ENCODE measurements around the gene CPEB1.
"Not testable (repeated sequence)": the region's sequence is repeated elsewhere in the genome, so short reads cannot be mapped to it uniquely, and the experiment has no call there.

The CPEB1 gene

DNA sequence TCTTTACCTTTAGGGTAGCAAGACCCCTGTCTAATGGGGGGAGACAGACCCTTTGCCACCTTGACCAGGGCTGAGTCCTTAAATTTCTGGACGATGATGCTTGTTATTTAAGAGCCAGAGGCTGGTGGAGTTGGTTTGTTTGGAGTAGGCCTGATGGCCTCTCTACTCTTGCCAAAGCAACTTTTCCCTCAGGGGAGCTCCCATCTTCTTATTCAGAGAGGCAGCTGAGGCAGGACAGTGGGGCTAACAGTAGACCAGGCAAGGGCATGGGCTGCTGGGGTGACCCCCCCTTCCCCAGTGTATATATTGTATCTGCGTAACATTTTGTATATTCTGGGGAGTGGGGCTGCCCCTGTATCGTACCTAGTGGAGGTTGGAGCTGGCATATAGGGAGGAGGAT is 117.2 kb downstream of the CPEB1 start:
- TF ChIP-seq GABPA (IDR thresholded peaks at IDR 0.05; ENCODE audit: low read depth) = no peak
- TF ChIP-seq SPI1 (IDR thresholded peaks at IDR 0.05; ENCODE audit: borderline replicate concordance, low read depth) = no peak
- TF ChIP-seq POLR2AphosphoS5 (IDR thresholded peaks at IDR 0.05; ENCODE audit: low read depth) = no peak
- TF ChIP-seq, protein P1, sequence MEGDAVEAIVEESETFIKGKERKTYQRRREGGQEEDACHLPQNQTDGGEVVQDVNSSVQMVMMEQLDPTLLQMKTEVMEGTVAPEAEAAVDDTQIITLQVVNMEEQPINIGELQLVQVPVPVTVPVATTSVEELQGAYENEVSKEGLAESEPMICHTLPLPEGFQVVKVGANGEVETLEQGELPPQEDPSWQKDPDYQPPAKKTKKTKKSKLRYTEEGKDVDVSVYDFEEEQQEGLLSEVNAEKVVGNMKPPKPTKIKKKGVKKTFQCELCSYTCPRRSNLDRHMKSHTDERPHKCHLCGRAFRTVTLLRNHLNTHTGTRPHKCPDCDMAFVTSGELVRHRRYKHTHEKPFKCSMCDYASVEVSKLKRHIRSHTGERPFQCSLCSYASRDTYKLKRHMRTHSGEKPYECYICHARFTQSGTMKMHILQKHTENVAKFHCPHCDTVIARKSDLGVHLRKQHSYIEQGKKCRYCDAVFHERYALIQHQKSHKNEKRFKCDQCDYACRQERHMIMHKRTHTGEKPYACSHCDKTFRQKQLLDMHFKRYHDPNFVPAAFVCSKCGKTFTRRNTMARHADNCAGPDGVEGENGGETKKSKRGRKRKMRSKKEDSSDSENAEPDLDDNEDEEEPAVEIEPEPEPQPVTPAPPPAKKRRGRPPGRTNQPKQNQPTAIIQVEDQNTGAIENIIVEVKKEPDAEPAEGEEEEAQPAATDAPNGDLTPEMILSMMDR (IDR thresholded peaks at IDR 0.05; ENCODE audit: insufficient read depth, low read length) = no peak
- no peak for TF ChIP-seq REST (IDR thresholded peaks at IDR 0.05; ENCODE audit: insufficient replicate concordance, low read depth)
- Histone ChIP-seq H3K27me3 (ENCODE audit: insufficient read depth, poor library complexity, severe bottlenecking) (no peaks in the 10 kb centered on the region), H3K27ac (replicated peaks) (no peak overlapping the region), H3K4me3 (replicated peaks; ENCODE audit: insufficient read depth, low read length) (no peak overlapping the region)
- no peak for DNase-seq (ENCODE audit: low read depth in 1 of 2, low spot score in 1 of 2)

DNA sequence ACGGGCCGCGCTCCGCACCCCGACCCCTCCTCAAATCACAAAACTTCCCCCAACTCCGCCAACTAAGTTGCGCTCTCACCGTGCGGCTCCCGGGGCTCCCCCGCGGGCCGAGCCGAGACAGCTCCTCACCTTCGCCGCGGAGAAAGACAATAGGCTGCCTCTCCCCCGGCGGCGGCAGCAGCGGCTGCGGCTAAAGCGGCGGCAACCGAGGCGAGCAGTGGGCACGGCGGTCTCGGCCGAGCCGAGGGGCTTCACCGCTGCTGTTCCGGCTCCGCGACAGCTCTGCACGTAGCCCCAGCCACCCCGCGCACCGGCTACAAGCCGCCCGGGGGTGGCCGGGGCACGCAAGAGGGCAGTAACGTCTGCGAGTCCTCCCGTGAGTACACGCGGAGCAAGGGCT is 133.6 kb downstream of the CPEB1 start:
- not testable (repeated sequence) for DNase-seq (ENCODE audit: low read depth in 1 of 2, low spot score in 1 of 2); H3K27ac ChIP-seq (replicated peaks); H3K27me3 ChIP-seq (ENCODE audit: insufficient read depth, poor library complexity, severe bottlenecking); H3K4me3 ChIP-seq (replicated peaks; ENCODE audit: insufficient read depth, low read length)

DNA sequence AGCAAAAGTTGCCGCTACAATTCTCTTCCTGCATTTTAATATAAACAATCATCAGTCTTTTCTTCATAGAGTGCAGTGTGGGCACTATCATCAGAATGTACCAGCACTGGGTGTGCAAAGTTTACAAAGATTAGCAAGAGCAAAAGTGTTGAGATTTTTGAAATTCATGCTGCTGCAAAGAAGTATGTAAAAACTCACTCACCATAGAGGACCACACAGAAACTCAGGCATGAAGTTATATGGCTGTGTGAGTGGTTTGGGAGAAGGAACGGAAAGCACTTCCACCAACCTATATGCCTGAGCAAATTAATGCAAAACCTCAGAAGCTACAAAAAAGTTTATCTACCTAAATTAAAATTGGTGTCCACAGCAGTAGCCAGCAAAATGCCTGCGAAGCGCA is 139.5 kb downstream of the CPEB1 start:
- not testable (repeated sequence) for H3K27ac ChIP-seq (replicated peaks); H3K27me3 ChIP-seq (ENCODE audit: insufficient read depth, poor library complexity, severe bottlenecking); H3K4me3 ChIP-seq (replicated peaks; ENCODE audit: insufficient read depth, low read length); DNase-seq (ENCODE audit: low read depth in 1 of 2, low spot score in 1 of 2)

GRCh38 chr15:82507087-82507486 is 140.1 kb downstream of the CPEB1 start:
- not testable (repeated sequence) for H3K27me3 ChIP-seq (ENCODE audit: insufficient read depth, poor library complexity, severe bottlenecking); H3K4me3 ChIP-seq (replicated peaks; ENCODE audit: insufficient read depth, low read length); H3K27ac ChIP-seq (replicated peaks); DNase-seq (ENCODE audit: low read depth in 1 of 2, low spot score in 1 of 2)

- not testable (repeated sequence) for H3K27me3 ChIP-seq (ENCODE audit: insufficient read depth, poor library complexity, severe bottlenecking); H3K4me3 ChIP-seq (replicated peaks; ENCODE audit: insufficient read depth, low read length); H3K27ac ChIP-seq (replicated peaks); DNase-seq (ENCODE audit: low read depth in 1 of 2, low spot score in 1 of 2)
Measured at GRCh38 chr15:82505842-82506241, 141.3 kb downstream of the CPEB1 start.

DNA sequence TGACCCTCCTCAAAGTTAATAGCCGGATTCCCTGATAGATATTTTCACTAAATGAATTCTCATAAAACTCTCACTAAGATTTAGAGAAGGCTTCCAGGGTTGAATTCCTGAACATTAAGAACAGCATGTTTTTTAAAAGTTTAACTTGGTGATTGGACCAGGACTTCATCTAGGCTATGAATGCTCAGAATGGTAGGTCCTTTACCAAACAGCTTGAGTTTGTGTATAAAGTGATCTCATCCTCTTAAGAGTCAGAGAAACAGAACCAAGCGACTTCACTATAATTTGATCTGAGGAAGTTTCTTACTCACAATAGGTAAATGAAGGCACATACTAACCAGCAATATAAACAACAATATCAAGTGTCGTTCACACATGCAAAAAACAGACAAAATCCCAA is 143.1 kb downstream of the CPEB1 start:
- not testable (repeated sequence) for H3K4me3 ChIP-seq (replicated peaks; ENCODE audit: insufficient read depth, low read length); DNase-seq (ENCODE audit: low read depth in 1 of 2, low spot score in 1 of 2); H3K27ac ChIP-seq (replicated peaks); H3K27me3 ChIP-seq (ENCODE audit: insufficient read depth, poor library complexity, severe bottlenecking)

DNA sequence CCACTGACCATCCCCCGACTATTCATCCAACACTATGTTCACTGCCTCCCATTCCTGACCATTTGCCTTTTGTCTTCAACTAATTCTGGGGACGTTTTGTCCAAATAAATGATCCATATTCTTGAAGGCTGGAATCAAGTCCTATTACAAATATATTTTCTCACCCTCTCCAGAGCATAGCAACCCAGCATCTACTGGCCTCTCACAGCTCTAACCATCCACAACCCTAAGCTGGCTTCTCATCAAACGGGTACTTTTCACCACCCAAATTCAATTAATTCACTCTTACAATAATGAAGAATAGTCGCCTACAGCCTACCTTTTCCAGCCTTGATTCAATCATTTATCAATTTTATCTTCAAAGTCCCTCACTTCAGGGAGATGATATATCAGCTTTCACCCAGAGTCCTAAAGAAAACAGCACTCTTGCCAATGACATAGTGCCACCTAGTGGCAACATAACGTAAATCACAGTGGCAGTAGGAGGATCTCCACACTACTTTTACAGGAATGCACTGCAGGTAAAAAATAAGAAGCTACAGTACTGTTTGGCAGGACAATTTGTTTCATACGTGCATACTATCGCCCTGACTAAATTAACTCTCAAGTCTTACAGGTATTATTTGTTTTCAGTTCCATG is 144.3 kb downstream of the CPEB1 start:
- H3K4me3 ChIP-seq (replicated peaks; ENCODE audit: insufficient read depth, low read length); H3K27ac ChIP-seq (replicated peaks); H3K27me3 ChIP-seq (ENCODE audit: insufficient read depth, poor library complexity, severe bottlenecking): not testable (repeated sequence)
- peak in 1 of 2 experiments; percentile 2 for DNase-seq (ENCODE audit: low read depth in 1 of 2, low spot score in 1 of 2)

GRCh38 chr15:82500772-82501171 is 146.4 kb downstream of the CPEB1 start:
- H3K27ac ChIP-seq (replicated peaks); H3K4me3 ChIP-seq (replicated peaks; ENCODE audit: insufficient read depth, low read length); DNase-seq (ENCODE audit: low read depth in 1 of 2, low spot score in 1 of 2): not testable (repeated sequence)

GRCh38 chr15:82497978-82498377 is 149.2 kb downstream of the CPEB1 start:
- H3K27ac ChIP-seq (replicated peaks) = not testable (repeated sequence)

More at GRCh38 chr15:82500772-82501171, 146.4 kb downstream of the CPEB1 start:
- not testable (repeated sequence) for H3K27me3 ChIP-seq (ENCODE audit: insufficient read depth, poor library complexity, severe bottlenecking)

More at GRCh38 chr15:82497978-82498377, 149.2 kb downstream of the CPEB1 start:
- not testable (repeated sequence) for H3K4me3 ChIP-seq (replicated peaks; ENCODE audit: insufficient read depth, low read length); H3K27me3 ChIP-seq (ENCODE audit: insufficient read depth, poor library complexity, severe bottlenecking); DNase-seq (ENCODE audit: low read depth in 1 of 2, low spot score in 1 of 2)

Data from HL-60 (cell line).